Mesenchymal stem cell (in vitro differentiated cells and primary cell): ENCODE data around the gene NMRK2.

Source experiments
- DNase-seq: peaks from one replicate; pipeline ENCODE4 v3.0.0-alpha.2; 2013
- H2AFZ ChIP-seq: one replicate; pipeline ENCODE4 v1.6.1; 2013; ENCODE audit warnings: low read depth, mild to moderate bottlenecking, control low read depth, inconsistent platforms, low read length, moderate library complexity
- H2AK5ac ChIP-seq: 2 replicates; pipeline ENCODE4 v1.6.1; 2013; ENCODE audit warnings: low read length, moderate library complexity, mild to moderate bottlenecking, inconsistent platforms; ENCODE audit not compliant: severe bottlenecking
- H2BK120ac ChIP-seq: one replicate; pipeline ENCODE4 v1.6.1; 2013; ENCODE audit warnings: low read depth, mild to moderate bottlenecking, inconsistent platforms, low read length, moderate library complexity
- H2BK12ac ChIP-seq, 2 experiments: one replicate each; pipeline ENCODE4 v1.6.1; 2013; ENCODE audit warnings: inconsistent platforms in 2 of 2, low read length in 2 of 2, mild to moderate bottlenecking in 2 of 2, moderate library complexity in 2 of 2, control low read depth in 1 of 2
- H2BK15ac ChIP-seq: one replicate; pipeline ENCODE4 v1.6.1; 2013; ENCODE audit warnings: mild to moderate bottlenecking, low read depth, inconsistent platforms; ENCODE audit not compliant: poor library complexity, severe bottlenecking
- H2BK5ac ChIP-seq: 2 replicates; pipeline ENCODE4 v1.6.1; 2013; ENCODE audit warnings: low read depth, mild to moderate bottlenecking, low read length, control low read depth, inconsistent platforms; ENCODE audit not compliant: poor library complexity, severe bottlenecking
- H3K14ac ChIP-seq, 2 experiments: one replicate each; pipeline ENCODE4 v1.6.1; 2013; ENCODE audit warnings: inconsistent platforms in 2 of 2, low read length in 2 of 2, control low read depth in 1 of 2, mild to moderate bottlenecking in 1 of 2, moderate library complexity in 1 of 2
- H3K18ac ChIP-seq, 2 experiments: one replicate each; pipeline ENCODE4 v1.6.1; 2013; ENCODE audit warnings: inconsistent platforms in 2 of 2, low read length in 2 of 2, control low read depth in 1 of 2, low read depth in 1 of 2, mild to moderate bottlenecking in 1 of 2
- H3K23ac ChIP-seq, 2 experiments: one replicate each; pipeline ENCODE4 v1.6.1; 2013; ENCODE audit warnings: inconsistent platforms in 2 of 2, low read length in 2 of 2, mild to moderate bottlenecking in 2 of 2, moderate library complexity in 2 of 2, control low read depth in 1 of 2
- H3K27ac ChIP-seq: 2 replicates; pipeline ENCODE4 v1.5.1; 2013; ENCODE audit warnings: mild to moderate bottlenecking, moderate library complexity, low read length, control low read depth, inconsistent platforms; ENCODE audit not compliant: poor library complexity, severe bottlenecking
- H3K27me3 ChIP-seq, 2 experiments: 2 replicates each; pipeline versions ENCODE4 v1.6.1 to v1.7.0; 2013; ENCODE audit warnings: low read length in 2 of 2, mild to moderate bottlenecking in 2 of 2, moderate library complexity in 2 of 2, control low read depth in 1 of 2, inconsistent platforms in 1 of 2; ENCODE audit not compliant: control insufficient read depth in 1 of 2, insufficient read depth in 1 of 2
- H3K36me3 ChIP-seq, 2 experiments: 2 replicates each; pipeline versions ENCODE4 v1.6.1 to v1.7.0; 2013; ENCODE audit warnings: low read length in 2 of 2, control low read depth in 1 of 2, inconsistent platforms in 1 of 2, low read depth in 1 of 2, mild to moderate bottlenecking in 1 of 2; ENCODE audit not compliant: insufficient read depth in 2 of 2, control insufficient read depth in 1 of 2
- H3K4ac ChIP-seq, 2 experiments: one replicate each; pipeline ENCODE4 v1.6.1; 2013; ENCODE audit warnings: inconsistent platforms in 2 of 2, low read length in 2 of 2, mild to moderate bottlenecking in 2 of 2, moderate library complexity in 2 of 2, control low read depth in 1 of 2, low read depth in 1 of 2
- H3K4me1 ChIP-seq: 2 replicates; pipeline ENCODE4 v1.6.1; 2013; ENCODE audit warnings: low read depth, low read length, control low read depth; ENCODE audit not compliant: control insufficient read depth, insufficient read depth
- H3K4me2 ChIP-seq: 2 replicates; pipeline ENCODE4 v1.6.1; 2013; ENCODE audit warnings: low read length, mild to moderate bottlenecking, inconsistent platforms; ENCODE audit not compliant: poor library complexity, severe bottlenecking
- H3K4me3 ChIP-seq, 2 experiments: 2 replicates each; pipeline versions ENCODE4 v1.5.1 to v1.7.0; 2013; ENCODE audit warnings: low read length in 2 of 2, mild to moderate bottlenecking in 2 of 2, control low read depth in 1 of 2, low read depth in 1 of 2; ENCODE audit not compliant: insufficient read depth in 1 of 2
- H3K79me1 ChIP-seq: replicated peaks from 2 replicates; pipeline ENCODE4 v1.6.1; 2013; ENCODE audit warnings: mild to moderate bottlenecking, control low read depth, low read length, inconsistent platforms; ENCODE audit not compliant: poor library complexity, severe bottlenecking
- H3K9ac ChIP-seq: 2 replicates; pipeline ENCODE4 v1.7.0; 2013; ENCODE audit warnings: mild to moderate bottlenecking, low read length, moderate library complexity
- H3K9me3 ChIP-seq: 2 replicates; pipeline ENCODE4 v1.7.0; 2013; ENCODE audit warnings: mild to moderate bottlenecking, low read length; ENCODE audit not compliant: control insufficient read depth
- H4K8ac ChIP-seq: one replicate; pipeline ENCODE4 v1.6.1; 2013; ENCODE audit warnings: inconsistent platforms, mild to moderate bottlenecking, low read length, moderate library complexity
- H4K91ac ChIP-seq: one replicate; pipeline ENCODE4 v1.6.1; 2013; ENCODE audit warnings: mild to moderate bottlenecking, low read length, inconsistent platforms
- WGBS: methylation state at CpG from one replicate; pipeline ENCODE4 v1.1.7; 2013; ENCODE audit warnings: mixed read lengths; 5-methylcytosine and 5-hydroxymethylcytosine counted together

The NMRK2 gene

GRCh38 chr19:3910105-3910504 lies 22.8 kb upstream of the NMRK2 start:
- WGBS = 96% methylated on average over 1 of the region's 1 CpG
- H3K9ac ChIP-seq = no peak overlapping the region
- no peak overlapping the region for H3K4me2 ChIP-seq
- peaks cover 0 to 11% of the 10 kb centered on the region in 2 experiments for H3K27me3 ChIP-seq
- H3K18ac ChIP-seq = no peak overlapping the region
- H2AK5ac ChIP-seq = no peak overlapping the region
- no peak overlapping the region for H2BK12ac ChIP-seq
- DNase-seq = no peak
- H3K4me3 ChIP-seq = no peak overlapping the region
- H3K9me3 ChIP-seq = peaks cover 5% of the 10 kb centered on the region
- no peak overlapping the region for H2BK15ac ChIP-seq
- no peak overlapping the region for H3K14ac ChIP-seq
- H3K23ac ChIP-seq = no peak overlapping the region
- no peak overlapping the region for H4K8ac ChIP-seq
- no peaks in the 10 kb centered on the region for H3K79me1 ChIP-seq
- H3K27ac ChIP-seq = no peak overlapping the region
- H2AFZ ChIP-seq = no peak overlapping the region
- H3K4ac ChIP-seq = no peak overlapping the region
- no peak overlapping the region for H4K91ac ChIP-seq
- no peaks in the 10 kb centered on the region for H3K4me1 ChIP-seq
- no peak overlapping the region for H2BK5ac ChIP-seq
- H3K36me3 ChIP-seq = no peaks in the 10 kb centered on the region
- H2BK120ac ChIP-seq = no peak overlapping the region

GRCh38 chr19:3914199-3914598 lies 18.7 kb upstream of the NMRK2 start:
- Histone ChIP-seq H3K36me3 (no peaks in the 10 kb centered on the region), H3K27me3 (no peaks in the 10 kb centered on the region), H3K18ac (no peak overlapping the region), H3K4me1 (no peaks in the 10 kb centered on the region), H2BK5ac (no peak overlapping the region), H3K9ac (no peak overlapping the region), H3K14ac (no peak overlapping the region), H2BK12ac (no peak overlapping the region), H2BK120ac (no peak overlapping the region), H3K79me1 (no peaks in the 10 kb centered on the region), H3K23ac (no peak overlapping the region), H3K4ac (no peak overlapping the region), H2BK15ac (no peak overlapping the region), H3K4me3 (no peak overlapping the region), H2AK5ac (no peak overlapping the region), H2AFZ (no peak overlapping the region), H3K9me3 (peaks cover 7% of the 10 kb centered on the region), H3K4me2 (no peak overlapping the region), H4K8ac (no peak overlapping the region), H3K27ac (no peak overlapping the region), H4K91ac (no peak overlapping the region)
- no peak for DNase-seq
- WGBS = 76% methylated on average over 6 of the region's 9 CpGs

- DNase-seq = no peak
- H3K27ac ChIP-seq = no peak overlapping the region
- no peak overlapping the region for H3K14ac ChIP-seq
- no peak overlapping the region for H4K91ac ChIP-seq
- H3K18ac ChIP-seq = no peak overlapping the region
- peaks cover 9% of the 10 kb centered on the region for H3K9me3 ChIP-seq
- H3K4me1 ChIP-seq = no peaks in the 10 kb centered on the region
- H2BK15ac ChIP-seq = no peak overlapping the region
- no peak overlapping the region for H3K23ac ChIP-seq
- H2BK5ac ChIP-seq = no peak overlapping the region
- H2AFZ ChIP-seq = no peak overlapping the region
- H3K4me2 ChIP-seq = no peak overlapping the region
- H4K8ac ChIP-seq = no peak overlapping the region
- H3K27me3 ChIP-seq = no peaks in the 10 kb centered on the region
- H3K79me1 ChIP-seq = no peaks in the 10 kb centered on the region
- H2BK12ac ChIP-seq = no peak overlapping the region
- no peaks in the 10 kb centered on the region for H3K36me3 ChIP-seq
- no peak overlapping the region for H3K4ac ChIP-seq
- no peak overlapping the region for H2AK5ac ChIP-seq
- no peak overlapping the region for H2BK120ac ChIP-seq
- WGBS = 96% methylated on average over 3 of the region's 5 CpGs
- no peak overlapping the region for H3K4me3 ChIP-seq
- no peak overlapping the region for H3K9ac ChIP-seq
Measured at GRCh38 chr19:3916033-3916432, 16.8 kb upstream of the NMRK2 start.

GRCh38 chr19:3919793-3920192 lies 13.1 kb upstream of the NMRK2 start:
- Histone ChIP-seq H3K18ac (no peak overlapping the region), H3K4me3 (no peak overlapping the region), H2AK5ac (no peak overlapping the region), H3K9me3 (peaks cover 29% of the 10 kb centered on the region), H3K4me2 (no peak overlapping the region), H3K14ac (no peak overlapping the region), H4K91ac (no peak overlapping the region), H3K36me3 (no peaks in the 10 kb centered on the region), H2BK15ac (no peak overlapping the region), H3K9ac (no peak overlapping the region), H3K4ac (no peak overlapping the region), H3K23ac (no peak overlapping the region), H2BK120ac (no peak overlapping the region), H2BK5ac (no peak overlapping the region), H3K27ac (no peak overlapping the region), H3K79me1 (no peaks in the 10 kb centered on the region), H3K27me3 (no peaks in the 10 kb centered on the region), H2BK12ac (no peak overlapping the region), H2AFZ (no peak overlapping the region), H3K4me1 (no peaks in the 10 kb centered on the region), H4K8ac (no peak overlapping the region)
- WGBS = 88% methylated on average over 8 of the region's 8 CpGs
- DNase-seq = no peak
